Adipocyte (in vitro differentiated cells): ENCODE results near the gene LSP1.
"Not testable (repeated sequence)": the region's sequence is repeated elsewhere in the genome, so short reads cannot be mapped to it uniquely, and the experiment has no call there.

Experiments used
- DNase-seq: peaks from one replicate; pipeline ENCODE4 v3.0.0-alpha.2; 2015; ENCODE audit warnings: low read depth
- H3K27me3 ChIP-seq: replicated peaks from 2 replicates; pipeline ENCODE4 v1.7.0; 2013; ENCODE audit warnings: mild to moderate bottlenecking, low read length, moderate library complexity; ENCODE audit not compliant: control insufficient read depth, insufficient read depth
- H3K36me3 ChIP-seq: 2 replicates; pipeline ENCODE4 v1.7.0; 2013; ENCODE audit warnings: low read length, mild to moderate bottlenecking, moderate library complexity; ENCODE audit not compliant: control insufficient read depth, insufficient read depth, severe bottlenecking
- H3K4me1 ChIP-seq: 2 replicates; pipeline ENCODE4 v1.7.0; 2013; ENCODE audit warnings: mild to moderate bottlenecking, low read length, moderate library complexity; ENCODE audit not compliant: control insufficient read depth, insufficient read depth
- H3K4me3 ChIP-seq: 2 replicates; pipeline ENCODE4 v1.7.0; 2013; ENCODE audit warnings: mild to moderate bottlenecking, low read length, moderate library complexity
- H3K9ac ChIP-seq: 2 replicates; pipeline ENCODE4 v1.7.0; 2013; ENCODE audit warnings: mild to moderate bottlenecking, low read length, moderate library complexity
- H3K9me3 ChIP-seq: 2 replicates; pipeline ENCODE4 v1.7.0; 2013; ENCODE audit warnings: mild to moderate bottlenecking, low read length, moderate library complexity; ENCODE audit not compliant: control insufficient read depth

The LSP1 gene

GRCh38 chr11:1852877-1853276, at the start of gene LSP1:
LSP1 (plus strand) TSS chr11:1853084; CDS start chr11:1853145, 61 bp downstream.
- Histone ChIP-seq H3K9me3 (no peaks in the 10 kb centered on the region), H3K4me3 (no peak within 1 kb of the TSS)
- DNase-seq = no peak

GRCh38 chr11:1803246-1803645, 49.6 kb upstream of the LSP1 start:
- no peak for DNase-seq
- Histone ChIP-seq H3K4me3 (no peak overlapping the region), H3K9me3 (no peaks in the 10 kb centered on the region), H3K36me3 (no peaks in the 10 kb centered on the region), H3K9ac (no peak overlapping the region), H3K27me3 (peaks cover 37% of the 10 kb centered on the region), H3K4me1 (no peaks in the 10 kb centered on the region)

More at GRCh38 chr11:1852877-1853276, at the start of gene LSP1:
- no peaks in the 10 kb centered on the region for H3K4me1 ChIP-seq
- H3K36me3 ChIP-seq = no peaks in the 10 kb centered on the region
- peaks cover 7% of the 10 kb centered on the region for H3K27me3 ChIP-seq
- no peak within 1 kb of the TSS for H3K9ac ChIP-seq

- H3K9me3 ChIP-seq, H3K9ac ChIP-seq, H3K4me3 ChIP-seq, DNase-seq, H3K4me1 ChIP-seq, H3K36me3 ChIP-seq: not testable (repeated sequence)
- peaks cover 31% of the 10 kb centered on the region for H3K27me3 ChIP-seq
Observed at GRCh38 chr11:1803835-1804519, 48.9 kb upstream of the LSP1 start.

GRCh38 chr11:1805525-1805924, 47.4 kb upstream of the LSP1 start:
- peaks cover 4% of the 10 kb centered on the region for H3K9me3 ChIP-seq
- no peaks in the 10 kb centered on the region for H3K4me1 ChIP-seq
- no peak for DNase-seq
- H3K9ac ChIP-seq = no peak overlapping the region
- H3K36me3 ChIP-seq = no peaks in the 10 kb centered on the region
- peaks cover 32% of the 10 kb centered on the region for H3K27me3 ChIP-seq
- H3K4me3 ChIP-seq = no peak overlapping the region

GRCh38 chr11:1807264-1807995, 45.5 kb upstream of the LSP1 start:
- no peak for DNase-seq
- Histone ChIP-seq H3K4me3 (no peak overlapping the region), H3K9ac (no peak overlapping the region), H3K4me1 (no peaks in the 10 kb centered on the region), H3K36me3 (no peaks in the 10 kb centered on the region), H3K27me3 (peaks cover 38% of the 10 kb centered on the region), H3K9me3 (peaks cover 8% of the 10 kb centered on the region)

- Histone ChIP-seq H3K27me3 (peaks cover 43% of the 10 kb centered on the region), H3K9me3 (peaks cover 9% of the 10 kb centered on the region), H3K36me3 (no peaks in the 10 kb centered on the region), H3K4me1 (no peaks in the 10 kb centered on the region), H3K9ac (no peak overlapping the region), H3K4me3 (no peak overlapping the region)
- no peak for DNase-seq
Observed at GRCh38 chr11:1810761-1811160, 42.1 kb upstream of the LSP1 start.

GRCh38 chr11:1812274-1812673, 40.6 kb upstream of the LSP1 start:
- no peak for DNase-seq
- Histone ChIP-seq H3K4me3 (no peak overlapping the region), H3K27me3 (peaks cover 40% of the 10 kb centered on the region), H3K9me3 (peaks cover 11% of the 10 kb centered on the region), H3K36me3 (no peaks in the 10 kb centered on the region), H3K4me1 (no peaks in the 10 kb centered on the region), H3K9ac (no peak overlapping the region)

GRCh38 chr11:1812801-1813200, 40.1 kb upstream of the LSP1 start:
- H3K4me3 ChIP-seq = no peak overlapping the region

GRCh38 chr11:1813356-1813755, 39.5 kb upstream of the LSP1 start:
- DNase-seq, H3K36me3 ChIP-seq, H3K4me1 ChIP-seq, H3K9ac ChIP-seq, H3K4me3 ChIP-seq: not testable (repeated sequence)
- Histone ChIP-seq H3K9me3 (peaks cover 21% of the 10 kb centered on the region), H3K27me3 (peaks cover 38% of the 10 kb centered on the region)

More at GRCh38 chr11:1812801-1813200, 40.1 kb upstream of the LSP1 start:
- Histone ChIP-seq H3K27me3 (peaks cover 40% of the 10 kb centered on the region), H3K9ac (no peak overlapping the region), H3K36me3 (no peaks in the 10 kb centered on the region), H3K4me1 (no peaks in the 10 kb centered on the region), H3K9me3 (peaks cover 16% of the 10 kb centered on the region)
- DNase-seq = no peak

GRCh38 chr11:1814691-1815090, 38.2 kb upstream of the LSP1 start:
- no peak overlapping the region for H3K4me3 ChIP-seq
- H3K4me1 ChIP-seq = no peaks in the 10 kb centered on the region
- DNase-seq = no peak
- peaks cover 40% of the 10 kb centered on the region for H3K27me3 ChIP-seq
- no peak overlapping the region for H3K9ac ChIP-seq
- no peaks in the 10 kb centered on the region for H3K36me3 ChIP-seq
- peaks cover 31% of the 10 kb centered on the region for H3K9me3 ChIP-seq

GRCh38 chr11:1815311-1815710, 37.6 kb upstream of the LSP1 start:
- Histone ChIP-seq H3K4me3 (no peak overlapping the region), H3K9ac (no peak overlapping the region), H3K9me3 (peaks cover 34% of the 10 kb centered on the region), H3K36me3 (no peaks in the 10 kb centered on the region), H3K4me1 (peaks cover 3% of the 10 kb centered on the region), H3K27me3 (peaks cover 40% of the 10 kb centered on the region)
- no peak for DNase-seq
